ENCODE data around the gene DNAH3. TPM values are rescaled to one million over a fixed set of nuclear protein-coding genes. Genes with fewer than 3 reads are reported as not detected.

Gene DNAH3
- total and polyA plus RNA-seq, 2 of the 8 experiments (the other 6 are each of a cell fraction or from before 2014, with no cell fraction given), result 0.57 to 0.71 TPM

GRCh38 chr16:21081329-21081728 lies 69.3 kb downstream of the DNAH3 start (continued):
- TF ChIP-seq EP300 (IDR thresholded peaks at IDR 0.05; ENCODE audit: borderline replicate concordance in 1 of 2, low read depth in 2 of 2, low read length in 2 of 2), result no peak
- TF ChIP-seq BACH1 (IDR thresholded peaks at IDR 0.05; ENCODE audit: low read length), result no peak
- TF ChIP-seq KDM1A (IDR thresholded peaks at IDR 0.05; ENCODE audit: borderline replicate concordance, low read length), result no peak
- TF ChIP-seq ZNF274 (IDR thresholded peaks at IDR 0.05; ENCODE audit: borderline replicate concordance, extremely low read depth, low read length), result no peak
- no peak for TF ChIP-seq HDAC6 (IDR thresholded peaks at IDR 0.05; ENCODE audit: low read depth, low read length)
- no peak for TF ChIP-seq EZH2 (IDR thresholded peaks at IDR 0.05; ENCODE audit: low read depth, low read length, severe bottlenecking)
- no peak for TF ChIP-seq RAD21 (IDR thresholded peaks at IDR 0.05 in 1 of 2, conservative IDR thresholded peaks at IDR 0.05 in 1 of 2; ENCODE audit: low read depth in 2 of 2, low read length in 2 of 2)

All from H1 (cell line).